Uterus (tissue), 4 donors: ENCODE measurements around the gene CHD3. TPM values are rescaled to one million over a fixed set of nuclear protein-coding genes. Genes with fewer than 3 reads are reported as not detected.

Source experiments
- DNase-seq, 2 donors: peaks; one replicate each; pipeline ENCODE4 v3.0.0-alpha.2; 2019 to 2020
- H3K27ac ChIP-seq, 2 donors: fragments of 200-600 bp; sonication (generic); 1 replicate in 1 of 2; 2 replicates in 1 of 2; pipeline ENCODE4 v1.5.1; 2016 to 2018
- H3K27me3 ChIP-seq, 2 donors: fragments of 200-600 bp; sonication (generic); one replicate each; pipeline ENCODE4 v1.5.1; 2018 to 2019; ENCODE audit warnings: control low read depth in 1 of 2
- H3K36me3 ChIP-seq, 2 donors: fragments of 200-600 bp; sonication (generic); one replicate each; pipeline ENCODE4 v1.5.1; 2019; ENCODE audit warnings: control low read depth in 1 of 2
- H3K4me1 ChIP-seq, 2 donors: fragments of 200-600 bp; sonication (generic); one replicate each; pipeline ENCODE4 v1.5.1; 2018 to 2019; ENCODE audit warnings: control low read depth in 1 of 2
- H3K4me3 ChIP-seq, 2 donors: fragments of 200-600 bp; sonication (generic); 1 replicate in 1 of 2; 2 replicates in 1 of 2; pipeline ENCODE4 v1.5.1; 2018 to 2019; ENCODE audit warnings: mild to moderate bottlenecking in 1 of 2
- H3K9me3 ChIP-seq, 2 donors: fragments of 200-600 bp; sonication (generic); one replicate each; pipeline ENCODE4 v1.5.1; 2019; ENCODE audit warnings: control low read depth in 1 of 2
- CTCF ChIP-seq, 4 experiments: fragments of 200-600 bp in 2 of 4; fragments of 450-650 bp in 2 of 4; sonication (generic) in 2 of 4; IDR thresholded peaks; one replicate each; pipeline ENCODE4 v1.5.1; 2016 to 2019; ENCODE audit warnings: antibody characterized with exemption in 4 of 4, mild to moderate bottlenecking in 2 of 4, moderate library complexity in 1 of 4
- POLR2A ChIP-seq, 2 donors: fragments of 450-650 bp; IDR thresholded peaks; one replicate each; pipeline ENCODE4 v1.6.1; 2016; ENCODE audit warnings: antibody characterized with exemption in 2 of 2, mild to moderate bottlenecking in 1 of 2, moderate library complexity in 1 of 2
- intact Hi-C: fragments of 100-400 bp; cut with DNase I; formaldehyde crosslinking; loops from one replicate; pipeline ENCODE4 v1.15.1; 2023; ENCODE audit warnings: low total_unique reads
- total RNA-seq, 4 donors: library from RNA; depleted of rRNA in 3 of 4; stranded (reverse); fragments of >200 nt in 3 of 4; gene quantifications; one replicate each; pipeline versions ENCODE4 v1.1.0 to v1.2.4, GENCODE V29; 2014 to 2023
- donor health status: DM: yes; HTN: yes; CAD: no.

CHD3 gene
- total RNA-seq, 4 donors from 2014 or later, result 81.0 to 165 (median 133) TPM

GRCh38 chr17:7915611-7916384 is 27.2 kb downstream of the CHD3 start, which contains the start of gene RNF227:
RNF227 (minus strand) TSS chr17:7916289; CDS start chr17:7916195, 94 bp downstream.
- no peaks in the 10 kb centered on the region for H3K36me3 ChIP-seq
- no peaks in the 10 kb centered on the region for H3K27me3 ChIP-seq
- peaks cover 0 to 15% of the 10 kb centered on the region in 2 donors for H3K4me1 ChIP-seq
- intact Hi-C loops, result no loop called here
- TF ChIP-seq CTCF (IDR thresholded peaks at IDR 0.05) (peak in 1 of 4 experiments; percentile 30), POLR2A (IDR thresholded peaks at IDR 0.05) (peak; percentile 66 to 77)
- peak; percentile 96 for DNase-seq
- H3K4me3 ChIP-seq, result peak within 1 kb of the TSS; percentile 55 to 75
- H3K9me3 ChIP-seq, result no peaks in the 10 kb centered on the region
- peak within 1 kb of the TSS; percentile 96 to 97 for H3K27ac ChIP-seq

- DNase-seq, result no peak
- peaks cover 0 to 15% of the 10 kb centered on the region in 2 donors for H3K4me1 ChIP-seq
- intact Hi-C loops, result no loop called here
- no peak for TF ChIP-seq POLR2A (IDR thresholded peaks at IDR 0.05)
- no peak for TF ChIP-seq CTCF (IDR thresholded peaks at IDR 0.05)
- peak overlapping the region; percentile 96 to 97 for H3K27ac ChIP-seq
- H3K36me3 ChIP-seq, result no peaks in the 10 kb centered on the region
- no peaks in the 10 kb centered on the region for H3K9me3 ChIP-seq
- H3K4me3 ChIP-seq, result peak overlapping the region; percentile 55 to 75
- H3K27me3 ChIP-seq, result no peaks in the 10 kb centered on the region
These were observed 27.7 kb downstream of the CHD3 start for GRCh38 chr17:7916385-7916682.

DNA sequence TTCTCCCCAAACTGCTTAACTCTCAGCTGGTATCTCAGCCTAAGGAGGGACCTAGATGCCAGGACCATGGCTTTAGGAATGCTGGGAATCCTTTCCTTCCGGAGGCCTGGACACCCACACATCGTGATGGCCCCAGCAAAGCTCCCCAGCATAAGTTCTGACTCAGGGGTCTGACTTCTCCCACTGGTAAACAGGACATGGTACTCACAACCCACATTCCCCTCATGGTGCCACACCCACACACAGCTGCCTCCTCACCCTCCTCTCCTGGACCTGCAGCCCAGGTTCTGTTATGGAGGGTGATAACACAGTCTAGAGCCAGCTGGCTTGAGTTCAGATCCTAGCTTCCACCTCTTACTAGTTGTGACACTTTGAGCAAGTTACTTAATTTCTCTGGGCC is 28.2 kb downstream of the CHD3 start:
- Histone ChIP-seq H3K36me3 (no peaks in the 10 kb centered on the region), H3K9me3 (no peaks in the 10 kb centered on the region), H3K27me3 (no peaks in the 10 kb centered on the region), H3K27ac (peak overlapping the region; percentile 96 to 97), H3K4me1 (peaks cover 0 to 15% of the 10 kb centered on the region in 2 donors), H3K4me3 (no peak overlapping the region)
- TF ChIP-seq POLR2A (IDR thresholded peaks at IDR 0.05) (no peak), CTCF (IDR thresholded peaks at IDR 0.05) (no peak)
- intact Hi-C loops, result no loop called here
- DNase-seq, result peak; percentile 32 to 48

DNA sequence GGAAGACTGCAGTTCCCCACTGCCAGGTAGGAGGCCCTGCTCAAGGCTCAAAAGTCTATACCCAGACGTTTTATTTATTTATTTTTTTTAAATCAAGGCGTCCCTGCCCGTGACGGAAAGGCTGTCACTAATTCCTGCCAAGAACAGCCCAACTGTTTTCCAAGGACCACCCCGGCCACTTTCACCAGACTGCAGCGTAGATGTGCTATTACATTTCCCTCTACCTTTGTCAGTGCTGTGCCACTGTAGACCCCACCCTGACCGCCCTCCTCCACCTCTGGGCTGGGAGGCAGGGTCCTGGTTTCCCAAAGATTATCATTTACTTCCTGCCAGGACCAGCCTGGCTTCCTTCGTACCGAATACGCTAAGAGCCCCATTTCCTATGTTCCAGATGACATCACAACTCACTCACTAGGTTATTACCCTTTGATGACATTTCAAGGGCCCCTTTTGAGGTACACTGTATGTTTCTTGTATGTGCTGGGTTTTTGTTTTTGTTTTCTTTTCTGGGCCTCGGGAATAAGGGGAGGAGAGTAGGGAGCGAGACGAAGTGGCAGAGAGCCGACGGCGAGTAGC is 33.8 kb downstream of the CHD3 start:
- peak overlapping the region; percentile 19 to 39 for H3K4me3 ChIP-seq
- TF ChIP-seq POLR2A (IDR thresholded peaks at IDR 0.05) (no peak), CTCF (IDR thresholded peaks at IDR 0.05) (no peak)
- H3K4me1 ChIP-seq, result no peaks in the 10 kb centered on the region
- no peaks in the 10 kb centered on the region for H3K27me3 ChIP-seq
- no peaks in the 10 kb centered on the region for H3K36me3 ChIP-seq
- intact Hi-C loops, result no loop called here
- H3K9me3 ChIP-seq, result no peaks in the 10 kb centered on the region
- peak overlapping the region; percentile 78 to 82 for H3K27ac ChIP-seq
- no peak for DNase-seq
